Activated B cell treated with CpG ODN at 0.5 μM for 24 hours (primary cell): ENCODE results near the gene CRELD1. TPM values are rescaled to one million over a fixed set of nuclear protein-coding genes. Genes with fewer than 3 reads are reported as not detected.

Experiments
- ATAC-seq: fragments of 200-7000 bp; cut with Tn5 transposase; one replicate; pipeline ENCODE4 v1.10.0; 2021; ENCODE audit warnings: low read depth, mild to moderate bottlenecking, moderate library complexity
- CTCF ChIA-PET: fragments of 350-600 bp; sonication (Branson Sonifier 250); formaldehyde crosslinking; loops from one replicate; lab custom pipeline; 2021; ENCODE audit warnings: antibody characterized with exemption; lab: Charles Lee
- POLR2A ChIA-PET: fragments of 350-600 bp; sonication (Branson Sonifier 250); formaldehyde crosslinking; loops from one replicate; lab custom pipeline; 2021; ENCODE audit warnings: antibody characterized with exemption; lab: Charles Lee
- DNase-seq: peaks from one replicate; pipeline ENCODE4 v3.0.0; 2022
- H3K27ac Mint-ChIP-seq: one replicate; pipeline ENCODE4 v1.8.0; 2020; ENCODE audit warnings: mixed read lengths
- H3K27me3 Mint-ChIP-seq: one replicate; pipeline ENCODE4 v1.8.0; 2021; ENCODE audit warnings: mixed read lengths
- H3K36me3 Mint-ChIP-seq: one replicate; pipeline ENCODE4 v1.8.0; 2021; ENCODE audit warnings: low read depth, mixed read lengths
- H3K4me1 Mint-ChIP-seq: one replicate; pipeline ENCODE4 v1.8.0; 2021; ENCODE audit warnings: mixed read lengths
- H3K4me3 Mint-ChIP-seq: one replicate; pipeline ENCODE4 v1.8.0; 2020; ENCODE audit warnings: mild to moderate bottlenecking, mixed read lengths
- H3K9me3 Mint-ChIP-seq: one replicate; pipeline ENCODE4 v1.8.0; 2020; ENCODE audit warnings: mixed read lengths
- intact Hi-C: fragments of 100-400 bp; cut with micrococcal nuclease; formaldehyde crosslinking; loops from one replicate; pipeline ENCODE4 v1.15.1; 2024
- total RNA-seq: library from RNA; stranded (reverse); gene quantifications from 2 replicates; pipeline ENCODE4 v1.2.3, GENCODE V29; 2022
- TF ChIP-seq, protein P1 (sequence below): fragments of 200-600 bp; IDR thresholded peaks from one replicate; pipeline ENCODE4 v1.8.0; 2022; ENCODE audit warnings: antibody characterized with exemption, mild to moderate bottlenecking

CRELD1 gene
- total RNA-seq, 1 donor from 2014 or later = 30.5 TPM

DNA sequence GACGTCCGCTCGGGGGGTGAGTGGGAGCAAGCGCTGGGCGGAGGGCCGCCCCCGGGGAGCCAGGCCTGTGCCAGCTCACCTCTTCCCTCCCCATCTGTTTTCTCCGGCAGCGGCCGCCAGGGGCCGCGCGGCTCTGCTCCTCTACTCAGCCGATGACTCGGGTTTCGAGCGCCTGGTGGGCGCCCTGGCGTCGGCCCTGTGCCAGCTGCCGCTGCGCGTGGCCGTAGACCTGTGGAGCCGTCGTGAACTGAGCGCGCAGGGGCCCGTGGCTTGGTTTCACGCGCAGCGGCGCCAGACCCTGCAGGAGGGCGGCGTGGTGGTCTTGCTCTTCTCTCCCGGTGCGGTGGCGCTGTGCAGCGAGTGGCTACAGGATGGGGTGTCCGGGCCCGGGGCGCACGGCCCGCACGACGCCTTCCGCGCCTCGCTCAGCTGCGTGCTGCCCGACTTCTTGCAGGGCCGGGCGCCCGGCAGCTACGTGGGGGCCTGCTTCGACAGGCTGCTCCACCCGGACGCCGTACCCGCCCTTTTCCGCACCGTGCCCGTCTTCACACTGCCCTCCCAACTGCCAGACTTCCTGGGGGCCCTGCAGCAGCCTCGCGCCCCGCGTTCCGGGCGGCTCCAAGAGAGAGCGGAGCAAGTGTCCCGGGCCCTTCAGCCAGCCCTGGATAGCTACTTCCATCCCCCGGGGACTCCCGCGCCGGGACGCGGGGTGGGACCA, 632 bp upstream of the CRELD1 start:
- POLR2A ChIA-PET = interaction anchor here (0.5 to 4.6 kb wide), 49 partner anchors 8 to 1339 kb away, joined by 3 to 92 read pairs (median 6); partner anchors contain the start of genes ARPC4, ATG7, BRK1 and BRPF1
- no peaks in the 10 kb centered on the region for H3K27me3 Mint-ChIP-seq
- peaks cover 25% of the 10 kb centered on the region for H3K36me3 Mint-ChIP-seq

DNA sequence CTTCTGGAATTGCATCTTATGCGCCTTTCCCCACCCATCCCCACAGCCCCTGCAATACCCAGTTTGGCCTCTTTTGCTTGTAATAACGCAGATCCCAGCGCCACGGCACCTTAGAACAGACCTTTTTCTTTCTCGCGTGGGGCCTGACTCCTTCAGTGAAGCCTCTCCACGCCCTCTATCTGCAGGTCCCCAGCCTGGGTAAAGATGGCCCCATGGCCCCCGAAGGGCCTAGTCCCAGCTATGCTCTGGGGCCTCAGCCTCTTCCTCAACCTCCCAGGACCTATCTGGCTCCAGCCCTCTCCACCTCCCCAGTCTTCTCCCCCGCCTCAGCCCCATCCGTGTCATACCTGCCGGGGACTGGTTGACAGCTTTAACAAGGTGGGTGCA, 594 bp downstream of the CRELD1 start:
- DNase-seq = no peak

More for the DNA sequence above, 632 bp upstream of the CRELD1 start:
- Mint-ChIP-seq H3K9me3 (no peaks in the 10 kb centered on the region), H3K4me3 (peak overlapping the region; percentile 98), H3K4me1 (peaks cover 41% of the 10 kb centered on the region), H3K27ac (peak overlapping the region; percentile 98)
- TF ChIP-seq, protein P1, sequence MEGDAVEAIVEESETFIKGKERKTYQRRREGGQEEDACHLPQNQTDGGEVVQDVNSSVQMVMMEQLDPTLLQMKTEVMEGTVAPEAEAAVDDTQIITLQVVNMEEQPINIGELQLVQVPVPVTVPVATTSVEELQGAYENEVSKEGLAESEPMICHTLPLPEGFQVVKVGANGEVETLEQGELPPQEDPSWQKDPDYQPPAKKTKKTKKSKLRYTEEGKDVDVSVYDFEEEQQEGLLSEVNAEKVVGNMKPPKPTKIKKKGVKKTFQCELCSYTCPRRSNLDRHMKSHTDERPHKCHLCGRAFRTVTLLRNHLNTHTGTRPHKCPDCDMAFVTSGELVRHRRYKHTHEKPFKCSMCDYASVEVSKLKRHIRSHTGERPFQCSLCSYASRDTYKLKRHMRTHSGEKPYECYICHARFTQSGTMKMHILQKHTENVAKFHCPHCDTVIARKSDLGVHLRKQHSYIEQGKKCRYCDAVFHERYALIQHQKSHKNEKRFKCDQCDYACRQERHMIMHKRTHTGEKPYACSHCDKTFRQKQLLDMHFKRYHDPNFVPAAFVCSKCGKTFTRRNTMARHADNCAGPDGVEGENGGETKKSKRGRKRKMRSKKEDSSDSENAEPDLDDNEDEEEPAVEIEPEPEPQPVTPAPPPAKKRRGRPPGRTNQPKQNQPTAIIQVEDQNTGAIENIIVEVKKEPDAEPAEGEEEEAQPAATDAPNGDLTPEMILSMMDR = peak; percentile 71
- DNase-seq (peak; percentile 83), ATAC-seq (peak; percentile 71)
- CTCF ChIA-PET = interaction anchor here (0.7 to 2.8 kb wide), 18 partner anchors 13 to 807 kb away, joined by 3 to 29 read pairs (median 4); partner anchors contain the start of genes ARPC4, EMC3, JAGN1 and TADA3
- intact Hi-C loops = loop anchor here (1.0 to 5.0 kb wide), 20 partner anchors 13 to 806 kb away; partner anchors contain the start of genes ARPC4, BRK1, FANCD2 and IL17RC

DNA sequence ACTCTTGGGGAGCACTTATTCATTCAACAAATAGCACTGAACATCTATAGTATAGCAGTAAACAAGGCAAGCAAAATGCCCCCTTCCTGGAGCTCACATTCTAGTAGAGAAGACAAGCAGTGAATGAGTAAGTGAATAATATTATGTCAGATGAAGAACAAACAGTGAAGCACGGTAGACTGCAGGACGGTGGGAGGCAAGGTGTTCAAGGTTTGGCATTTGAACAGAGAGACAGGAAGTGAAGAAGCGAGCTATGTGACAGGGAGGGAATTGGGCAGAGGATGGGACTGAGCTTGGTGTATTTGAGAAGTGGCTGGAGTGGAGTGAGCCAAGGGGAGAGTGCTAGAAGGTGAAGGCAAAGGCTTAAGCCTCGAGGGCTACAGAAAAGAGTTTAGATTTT, 1.4 kb downstream of the CRELD1 start:
- Mint-ChIP-seq H3K36me3 (peaks cover 32% of the 10 kb centered on the region), H3K27ac (peak overlapping the region; percentile 98), H3K27me3 (no peaks in the 10 kb centered on the region), H3K4me1 (peaks cover 41% of the 10 kb centered on the region), H3K9me3 (no peaks in the 10 kb centered on the region), H3K4me3 (peak overlapping the region; percentile 98)
- ChIA-PET CTCF (interaction anchor here (1.8 kb wide), 1 partner anchor 11 kb away, joined by 5 read pairs; no protein-coding TSS in a partner anchor), POLR2A (interaction anchor here (0.7 to 4.6 kb wide), 8 partner anchors 9 to 251 kb away, joined by 3 to 76 read pairs (median 5); partner anchors contain the start of genes EMC3 and JAGN1)
- no peak for ATAC-seq
- TF ChIP-seq, protein P1 = no peak
- no peak for DNase-seq
- intact Hi-C loops = loop anchor here (1.0 to 5.0 kb wide), 5 partner anchors 93 to 433 kb away; partner anchors contain the start of genes BRPF1, MTMR14 and RPUSD3

More for the DNA sequence above, 594 bp downstream of the CRELD1 start:
- no peak for ATAC-seq
- Mint-ChIP-seq H3K27ac (peak overlapping the region; percentile 98), H3K9me3 (no peaks in the 10 kb centered on the region), H3K27me3 (no peaks in the 10 kb centered on the region), H3K4me3 (peak overlapping the region; percentile 98), H3K4me1 (peaks cover 41% of the 10 kb centered on the region), H3K36me3 (peaks cover 30% of the 10 kb centered on the region)
- intact Hi-C loops = loop anchor here (1.0 to 5.0 kb wide), 5 partner anchors 92 to 432 kb away; partner anchors contain the start of genes BRPF1, MTMR14 and RPUSD3
- POLR2A ChIA-PET = interaction anchor here (0.7 to 4.6 kb wide), 18 partner anchors 10 to 1338 kb away, joined by 3 to 92 read pairs (median 9); partner anchors contain the start of genes ARPC4, ATG7, BRPF1 and EMC3
- CTCF ChIA-PET = interaction anchor here (1.8 to 2.8 kb wide), 3 partner anchors 12 to 258 kb away, joined by 4 to 29 read pairs (median 5); no protein-coding TSS in a partner anchor
- TF ChIP-seq, protein P1 = no peak

- intact Hi-C loops = no loop called here
- peaks cover 34% of the 10 kb centered on the region for H3K36me3 Mint-ChIP-seq
Observed at GRCh38 chr3:9935966-9936510, 2.4 kb downstream of the CRELD1 start.

More at GRCh38 chr3:9935966-9936510, 2.4 kb downstream of the CRELD1 start:
- no peak for DNase-seq
- H3K27me3 Mint-ChIP-seq = no peaks in the 10 kb centered on the region
- H3K4me1 Mint-ChIP-seq = peaks cover 39% of the 10 kb centered on the region
- CTCF ChIA-PET = interaction anchor here (1.8 kb wide), 1 partner anchor 10 kb away, joined by 5 read pairs; no protein-coding TSS in a partner anchor
- H3K4me3 Mint-ChIP-seq = no peak overlapping the region
- POLR2A ChIA-PET = interaction anchor here (1.5 to 4.6 kb wide), 2 partner anchors 8 to 11 kb away, joined by 5 to 76 read pairs; no protein-coding TSS in a partner anchor
- no peak overlapping the region for H3K27ac Mint-ChIP-seq
- TF ChIP-seq, protein P1 = no peak
- ATAC-seq = no peak
- no peaks in the 10 kb centered on the region for H3K9me3 Mint-ChIP-seq
